Measurements from ENCODE around the gene C20orf204. TPM values are rescaled to one million over a fixed set of nuclear protein-coding genes. Genes with fewer than 3 reads are reported as not detected.

C20orf204 gene
- total and polyA plus RNA-seq, 9 of the 15 experiments (the other 6 are each of a cell fraction or from before 2014, with no cell fraction given), result 0.11 to 1.1 (median 0.36) TPM; not detected in 2

GRCh38 chr20:64080013-64080812, 44.2 kb downstream of the C20orf204 start, which contains the start of gene OPRL1 (continued):
- TF ChIP-seq PRDM10 (IDR thresholded peaks at IDR 0.05; ENCODE audit: partially characterized antibody), result peak; percentile 34
- TF ChIP-seq TAF9B (IDR thresholded peaks at IDR 0.05; ENCODE audit: partially characterized antibody), result no peak

- intact Hi-C loops (cut with micrococcal nuclease), result no loop called here
- BruUV-seq (replicated peaks), result no TSS peak
- DNase-seq (ENCODE audit: extremely low read depth in 1 of 4, low spot score in 3 of 4), result no peak
- CTCF ChIA-PET (ENCODE audit: low intra/inter-chr PET ratio), result no interaction called here
- Histone ChIP-seq H3K9me1 (ENCODE audit: control insufficient read depth, insufficient read depth, low read length) (no peaks in the 10 kb centered on the region), H3K36me3 (ENCODE audit: control insufficient read depth, insufficient read depth, low read length) (no peaks in the 10 kb centered on the region), H4K20me1 (replicated peaks; ENCODE audit: control insufficient read depth, insufficient read depth, low read length) (no peaks in the 10 kb centered on the region; the same call in 1 of the 2 replicates), H3K4me3 (no peak overlapping the region), H3K27me3 (ENCODE audit: control insufficient read depth in 2 of 2, insufficient read depth in 2 of 2, low read length in 2 of 2) (peaks cover 6 to 23% of the 10 kb centered on the region in 2 experiments; a peak in 4 of 5 replicates), H3K4me2 (ENCODE audit: insufficient read depth, low read length) (0 out of 2 replicates have a peak overlapping the region, but pooled peaks have one; percentile 48), H3K79me2 (ENCODE audit: control insufficient read depth, insufficient read depth, low read length) (peaks cover 10% of the 10 kb centered on the region; the same call in 2 of the 3 replicates), H3K4me1 (replicated peaks in 1 of 2; ENCODE audit: control insufficient read depth in 2 of 2, insufficient read depth in 2 of 2, low read length in 2 of 2) (peaks cover 16 to 88% of the 10 kb centered on the region in 2 experiments; a peak in 4 of 5 replicates), H2AFZ (ENCODE audit: low read depth, low read length) (no peak overlapping the region), H3K27ac (ENCODE audit: extremely low read depth, low read depth, low read length) (no peak overlapping the region), H3K9ac (ENCODE audit: insufficient read depth in 1 of 2, low read depth in 2 of 2, low read length in 2 of 2) (peak overlapping the region in 1 of 2 experiments; percentile 57; a peak in 2 of 4 replicates), H3K9me3 (replicated peaks; ENCODE audit: control insufficient read depth, insufficient read depth, low read depth, low read length) (no peaks in the 10 kb centered on the region)
- no peak for ATAC-seq
- peak; percentile 49 for FAIRE-seq
- POLR2A ChIA-PET, result interaction anchor here (0.6 to 1.2 kb wide), 3 partner anchors 21 to 546 kb away, joined by 3 read pairs; no protein-coding TSS in a partner anchor
- in situ Hi-C loops (cut with MboI), result no loop called here
- TF ChIP-seq SRF (CRISPR knock-in tag; IDR thresholded peaks at IDR 0.05) (no peak), EGR1 (conservative IDR thresholded peaks at IDR 0.05) (0 out of 2 replicates have a peak, but pooled peaks have one; percentile 7), NR2C1 (IDR thresholded peaks at IDR 0.05) (peak; percentile 69), NR2C1 (tag; IDR thresholded peaks at IDR 0.05) (peak; percentile 61; the same call in 1 of the 2 replicates), DDX20 (tag; IDR thresholded peaks at IDR 0.05; ENCODE audit: low read depth) (no peak), MEIS2 (IDR thresholded peaks at IDR 0.05; ENCODE audit: partially characterized antibody) (no peak), CHD1 (IDR thresholded peaks at IDR 0.05; ENCODE audit: low read length) (no peak), SRSF3 (IDR thresholded peaks at IDR 0.05; ENCODE audit: insufficient read depth, low read length) (no peak), MECOM (CRISPR knock-in tag; IDR thresholded peaks at IDR 0.05) (no peak), NR2C2 (CRISPR knock-in tag; IDR thresholded peaks at IDR 0.05) (0 out of 2 replicates have a peak, but pooled peaks have one; percentile 34), NR2C2 (tag; IDR thresholded peaks at IDR 0.05) (peak; percentile 45; the same call in 1 of the 2 replicates)
- WGBS (ENCODE audit: insufficient coverage, low coverage, missing lambda C conversion rate), result 76% methylated on average over 11 of the region's 17 CpGs
Observed at GRCh38 chr20:64080813-64081623, 45.0 kb downstream of the C20orf204 start.
